A549 (cell line): ENCODE data around the gene GRID1. TPM values are rescaled to one million over a fixed set of nuclear protein-coding genes. Genes with fewer than 3 reads are reported as not detected.

ENCODE experiments used
- ATAC-seq, 2 experiments: fragments of 200-7000 bp in 1 of 2; fragments of >200 bp in 1 of 2; cut with Nextera tagmentation in 1 of 2; cut with Tn5 transposase in 1 of 2; 3 replicates each; pipeline versions ENCODE4 v1.8.0 to v1.9.1; 2018 to 2020; ENCODE audit warnings: mild to moderate bottlenecking in 1 of 2, moderate library complexity in 1 of 2
- CTCF ChIA-PET: fragments of 300-600 bp; sonication (Branson Sonifier 250); formaldehyde crosslinking; extraction: SDS; loops from one replicate; lab custom pipeline; 2021; ENCODE audit warnings: antibody characterized with exemption, inconsistent platforms; lab: Yijun Ruan, JAX
- POLR2A ChIA-PET: fragments of 350-600 bp; formaldehyde crosslinking; extraction: SDS; loops from one replicate; lab custom pipeline; 2021; ENCODE audit warnings: antibody characterized with exemption, inconsistent platforms; lab: Yijun Ruan, JAX
- DNase-seq, 2 experiments: peaks; one replicate each; pipeline versions ENCODE4 v3.0.0 to v3.0.0-alpha.2; 2011 to 2016; ENCODE audit warnings: low read depth in 1 of 2, low spot score in 1 of 2
- FAIRE-seq: peaks from 2 replicates; lab custom pipeline; 2011; peaks lifted over from hg19 to GRCh38; lab: Jason Lieb, UNC
- H3K27ac ChIP-seq, 2 experiments: fragments of >200 bp; sonication (Bioruptor Twin); formaldehyde crosslinking; 3 replicates each; pipeline ENCODE4 v1.5.1; 2016 to 2017
- H3K4me1 ChIP-seq: fragments of >200 bp; sonication (Bioruptor Twin); formaldehyde crosslinking; 3 replicates; pipeline ENCODE4 v1.6.1; 2016
- H3K4me2 ChIP-seq: fragments of >200 bp; sonication (Bioruptor Twin); formaldehyde crosslinking; 3 replicates; pipeline ENCODE4 v1.6.1; 2016
- H3K4me3 ChIP-seq: fragments of >200 bp; sonication (Bioruptor Twin); formaldehyde crosslinking; 3 replicates; pipeline ENCODE4 v1.5.1; 2016
- H3K9me3 ChIP-seq: fragments of >200 bp; sonication (Bioruptor Twin); formaldehyde crosslinking; 3 replicates; pipeline ENCODE4 v1.6.1; 2016
- ATOH8 ChIP-seq: fragments of 250-450 bp; sonication (Bioruptor Pico); IDR thresholded peaks from 2 replicates; pipeline ENCODE4 v1.5.0; 2020; ENCODE audit warnings: low read depth, mild to moderate bottlenecking, moderate library complexity
- CEBPB ChIP-seq, 2 experiments: fragments of >200 bp in 1 of 2; sonication (Bioruptor Twin) in 1 of 2; formaldehyde crosslinking in 1 of 2; IDR thresholded peaks; 2 replicates each; pipeline ENCODE4 v1.6.1; 2012 to 2016
- CHD2 ChIP-seq: fragments of 150-350 bp; IDR thresholded peaks from 2 replicates; pipeline ENCODE4 v1.6.1; 2014; ENCODE audit warnings: low read length; ENCODE audit not compliant: partially characterized antibody
- CTCF ChIP-seq: fragments of >200 bp; sonication (Bioruptor Twin); formaldehyde crosslinking; IDR thresholded peaks from 3 replicates; pipeline ENCODE4 v1.5.1; 2016
- EHMT2 ChIP-seq: fragments of 200-600 bp; sonication (generic); IDR thresholded peaks from 2 replicates; pipeline ENCODE4 v1.6.1; 2016; ENCODE audit warnings: antibody characterized with exemption, low read depth, mild to moderate bottlenecking, moderate library complexity
- EP300 ChIP-seq, 2 experiments: fragments of >200 bp; sonication (Bioruptor Twin); formaldehyde crosslinking; IDR thresholded peaks; 2 replicates in 1 of 2; 3 replicates in 1 of 2; pipeline ENCODE4 v1.6.1; 2016 to 2017
- FOSB ChIP-seq: fragments of 250-450 bp; sonication (Bioruptor Pico); IDR thresholded peaks from 2 replicates; pipeline ENCODE4 v1.5.0; 2020; ENCODE audit warnings: mild to moderate bottlenecking, moderate library complexity
- FOXS1 ChIP-seq: fragments of 250-450 bp; sonication (Bioruptor Pico); IDR thresholded peaks from 2 replicates; pipeline ENCODE4 v1.5.0; 2020; ENCODE audit warnings: mild to moderate bottlenecking, moderate library complexity
- HEYL ChIP-seq: fragments of 250-450 bp; sonication (Bioruptor Pico); IDR thresholded peaks from 2 replicates; pipeline ENCODE4 v1.8.0; 2021; ENCODE audit warnings: mild to moderate bottlenecking, moderate library complexity
- HOXB13 ChIP-seq: fragments of 250-450 bp; sonication (Bioruptor Pico); IDR thresholded peaks from 2 replicates; pipeline ENCODE4 v1.5.0; 2020; ENCODE audit warnings: low read depth, mild to moderate bottlenecking, moderate library complexity
- JUN ChIP-seq, 2 experiments: fragments of >200 bp; sonication (Bioruptor Twin); formaldehyde crosslinking; IDR thresholded peaks; 2 replicates in 1 of 2; 3 replicates in 1 of 2; pipeline ENCODE4 v1.6.1; 2016 to 2017
- JUNB ChIP-seq: fragments of >200 bp; sonication (Bioruptor Twin); formaldehyde crosslinking; IDR thresholded peaks from 2 replicates; pipeline ENCODE4 v1.6.1; 2016
- KDM1A ChIP-seq: fragments of 200-600 bp; sonication (generic); IDR thresholded peaks from 2 replicates; pipeline ENCODE4 v1.6.1; 2016; ENCODE audit warnings: low read depth, mild to moderate bottlenecking
- KDM5A ChIP-seq: fragments of 200-600 bp; sonication (generic); IDR thresholded peaks from 2 replicates; pipeline ENCODE4 v1.6.1; 2016; ENCODE audit warnings: antibody characterized with exemption, mild to moderate bottlenecking
- MAFK ChIP-seq: fragments of 450-650 bp; IDR thresholded peaks from 2 replicates; pipeline ENCODE4 v1.6.1; 2014; ENCODE audit not compliant: partially characterized antibody
- MYC ChIP-seq: IDR thresholded peaks from 2 replicates; pipeline ENCODE4 v1.6.1; 2012; ENCODE audit warnings: mild to moderate bottlenecking, inconsistent platforms, low read length, improper control_type of control experiment, borderline replicate concordance
- NFE2L2 ChIP-seq: fragments of 150-350 bp; conservative IDR thresholded peaks from 2 replicates; pipeline ENCODE4 v1.6.1; 2014; ENCODE audit warnings: low read length
- NPAS2 ChIP-seq: fragments of 250-450 bp; sonication (Bioruptor Pico); IDR thresholded peaks from 2 replicates; pipeline ENCODE4 v1.8.0; 2022; ENCODE audit warnings: mild to moderate bottlenecking, moderate library complexity, borderline replicate concordance
- PHF8 ChIP-seq: fragments of 200-600 bp; sonication (generic); IDR thresholded peaks from 2 replicates; pipeline ENCODE4 v1.6.1; 2016; ENCODE audit warnings: low read depth, mild to moderate bottlenecking, antibody characterized with exemption, moderate library complexity, borderline replicate concordance
- POLR2A ChIP-seq: IDR thresholded peaks from 2 replicates; pipeline ENCODE4 v1.6.1; 2012; ENCODE audit warnings: mild to moderate bottlenecking, low read length
- POLR2AphosphoS2 ChIP-seq: conservative IDR thresholded peaks from 2 replicates; pipeline ENCODE4 v1.6.1; 2012; ENCODE audit warnings: low read length, improper control_type of control experiment, inconsistent platforms
- RAD21 ChIP-seq, 2 experiments: fragments of >200 bp in 1 of 2; sonication (Bioruptor Twin) in 1 of 2; formaldehyde crosslinking in 1 of 2; IDR thresholded peaks in 1 of 2; conservative IDR thresholded peaks in 1 of 2; 2 replicates in 1 of 2; 3 replicates in 1 of 2; pipeline ENCODE4 v1.6.1; 2012 to 2018; ENCODE audit warnings: inconsistent platforms in 1 of 2
- RFX5 ChIP-seq: fragments of 450-650 bp; IDR thresholded peaks from 2 replicates; pipeline ENCODE4 v1.7.1; 2014; ENCODE audit warnings: antibody characterized with exemption, mild to moderate bottlenecking, moderate library complexity
- TFCP2L1 ChIP-seq: fragments of 250-450 bp; sonication (Bioruptor Pico); IDR thresholded peaks from 2 replicates; pipeline ENCODE4 v1.5.0; 2021; ENCODE audit warnings: mild to moderate bottlenecking
- ZC3H11A ChIP-seq: fragments of 450-650 bp; IDR thresholded peaks from 2 replicates; pipeline ENCODE4 v1.6.1; 2014; ENCODE audit warnings: antibody characterized with exemption, mild to moderate bottlenecking
- ZNF302 ChIP-seq: fragments of 250-450 bp; sonication (Bioruptor Pico); IDR thresholded peaks from 2 replicates; pipeline ENCODE4 v1.9.0; 2021; ENCODE audit warnings: inconsistent platforms, mild to moderate bottlenecking, moderate library complexity
- WGBS: methylation state at CpG from one replicate; pipeline ENCODE4 v1.1.6; 2017; ENCODE audit errors: missing lambda C conversion rate; 5-methylcytosine and 5-hydroxymethylcytosine counted together
- polyA plus RNA-seq, 4 experiments: library from polyadenylated mRNA; depleted of rRNA in 3 of 4; stranded (reverse); fragments of >200 nt; fragmentation: RNase III in 1 of 4; extraction: RNeasy Plus Mini Kit Qiagen cat#74134 plus additional on column Dnase treatment in 1 of 4; gene quantifications; 2 replicates in 3 of 4; 3 replicates in 1 of 4; pipeline ENCODE4 v1.2.3, GENCODE V29; 2011 to 2017

Gene GRID1
- polyA plus RNA-seq, 2 of the 4 experiments (the other 2 are of a cell fraction), result 0.14 to 0.30 TPM

GRCh38 chr10:86111902-86112545 is 254.6 kb downstream of the GRID1 start:
- no peaks in the 10 kb centered on the region for H3K4me1 ChIP-seq
- no peak for TF ChIP-seq ZNF302
- TF ChIP-seq, all 56 proteins: peak for 0
- ATAC-seq (no peak), FAIRE-seq (no peak), DNase-seq (no peak)
- Histone ChIP-seq H3K4me3 (no peak overlapping the region), H3K9me3 (no peaks in the 10 kb centered on the region), H3K27ac (no peak overlapping the region), H3K4me2 (no peak overlapping the region)
- ChIA-PET POLR2A (no interaction called here), CTCF (no interaction called here)
- 8% methylated on average over 5 of the region's 5 CpGs for WGBS

- 32% methylated on average over 6 of the region's 6 CpGs for WGBS
- ATAC-seq (peak in 1 of 2 experiments; percentile 51; a peak in 2 of 6 replicates), FAIRE-seq (no peak), DNase-seq (no peak)
- Histone ChIP-seq H3K4me2 (no peak overlapping the region), H3K9me3 (no peaks in the 10 kb centered on the region), H3K4me1 (no peaks in the 10 kb centered on the region), H3K27ac (no peak overlapping the region), H3K4me3 (no peak overlapping the region)
- TF ChIP-seq MYC, result no peak
- no peak for TF ChIP-seq KDM5A
- TF ChIP-seq JUN (IDR thresholded peaks at IDR 0.05), result no peak
- TF ChIP-seq RFX5, result no peak
- no peak for TF ChIP-seq JUNB
- TF ChIP-seq POLR2A, result no peak
- TF ChIP-seq CHD2, result no peak
- TF ChIP-seq KDM1A, result no peak
- TF ChIP-seq RAD21 (conservative IDR thresholded peaks at IDR 0.05 in 1 of 2, IDR thresholded peaks at IDR 0.05 in 1 of 2), result no peak
- TF ChIP-seq ZC3H11A, result no peak
- CTCF ChIA-PET, result no interaction called here
- POLR2A ChIA-PET, result no interaction called here
Measured at GRCh38 chr10:86110156-86110786, 256.3 kb downstream of the GRID1 start.

GRCh38 chr10:86109421-86109820 is 257.2 kb downstream of the GRID1 start:
- WGBS, result 0% methylated on average over 1 of the region's 1 CpG
- FAIRE-seq, result no peak
- no peaks in the 10 kb centered on the region for H3K9me3 ChIP-seq
- H3K4me2 ChIP-seq, result no peak overlapping the region
- ChIA-PET CTCF (no interaction called here), POLR2A (no interaction called here)
- H3K4me3 ChIP-seq, result no peak overlapping the region
- no peak for ATAC-seq
- TF ChIP-seq PHF8 (no peak), FOSB (CRISPR knock-in tag) (no peak), TFCP2L1 (CRISPR knock-in tag) (no peak), NFE2L2 (no peak), MAFK (no peak), NPAS2 (CRISPR knock-in tag) (no peak), CTCF (no peak), CEBPB (IDR thresholded peaks at IDR 0.05) (no peak), EHMT2 (no peak), POLR2A (no peak), FOXS1 (CRISPR knock-in tag) (no peak), HEYL (CRISPR knock-in tag) (no peak), POLR2AphosphoS2 (no peak), EP300 (IDR thresholded peaks at IDR 0.05) (no peak), RFX5 (no peak), ATOH8 (CRISPR knock-in tag) (no peak), ZC3H11A (no peak), HOXB13 (CRISPR knock-in tag) (no peak)
- TF ChIP-seq, all 56 proteins: peak for 0
- no peaks in the 10 kb centered on the region for H3K4me1 ChIP-seq
- no peak for DNase-seq
- no peak overlapping the region for H3K27ac ChIP-seq
